ENCODE measurements around the gene CRTC1.
"Not testable (repeated sequence)": the region's sequence is repeated elsewhere in the genome, so short reads cannot be mapped to it uniquely, and the experiment has no call there.

CRTC1 gene

DNA sequence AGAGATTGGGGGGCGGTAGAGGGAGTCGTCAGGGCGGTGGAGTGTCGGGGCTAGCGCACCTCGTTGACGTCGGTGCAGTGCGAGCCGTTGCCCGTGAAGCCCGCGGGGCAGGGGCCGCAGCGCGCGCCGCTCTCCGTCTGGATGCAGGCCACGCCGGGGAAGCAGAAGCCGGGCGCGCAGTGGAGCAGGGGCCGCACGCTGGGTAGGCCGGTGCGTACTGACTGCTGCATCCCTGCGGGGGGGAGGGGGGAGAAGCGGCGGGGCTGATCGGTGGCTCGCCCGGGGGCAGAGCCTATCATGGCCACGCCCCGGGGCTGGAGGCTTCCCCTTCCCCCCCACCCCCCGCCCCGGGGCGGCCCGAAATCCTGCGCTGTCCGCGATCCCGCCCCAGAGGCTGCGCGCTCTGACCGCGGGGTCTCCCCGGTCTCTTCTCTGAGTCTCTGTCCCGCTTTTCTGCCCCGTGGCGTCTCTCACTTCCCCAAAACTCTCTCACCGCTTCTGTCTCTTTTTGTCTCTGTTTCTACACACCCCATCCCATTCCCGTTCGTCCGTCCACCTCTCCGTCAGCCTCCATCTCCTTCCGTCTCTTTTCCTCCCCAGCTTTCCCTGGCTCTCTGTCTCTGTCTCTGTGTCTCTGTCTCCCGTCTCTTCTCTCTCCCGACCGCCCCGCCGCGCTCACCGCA is 106.5 kb downstream of the CRTC1 start:
- DNase-seq, result no peak

DNA sequence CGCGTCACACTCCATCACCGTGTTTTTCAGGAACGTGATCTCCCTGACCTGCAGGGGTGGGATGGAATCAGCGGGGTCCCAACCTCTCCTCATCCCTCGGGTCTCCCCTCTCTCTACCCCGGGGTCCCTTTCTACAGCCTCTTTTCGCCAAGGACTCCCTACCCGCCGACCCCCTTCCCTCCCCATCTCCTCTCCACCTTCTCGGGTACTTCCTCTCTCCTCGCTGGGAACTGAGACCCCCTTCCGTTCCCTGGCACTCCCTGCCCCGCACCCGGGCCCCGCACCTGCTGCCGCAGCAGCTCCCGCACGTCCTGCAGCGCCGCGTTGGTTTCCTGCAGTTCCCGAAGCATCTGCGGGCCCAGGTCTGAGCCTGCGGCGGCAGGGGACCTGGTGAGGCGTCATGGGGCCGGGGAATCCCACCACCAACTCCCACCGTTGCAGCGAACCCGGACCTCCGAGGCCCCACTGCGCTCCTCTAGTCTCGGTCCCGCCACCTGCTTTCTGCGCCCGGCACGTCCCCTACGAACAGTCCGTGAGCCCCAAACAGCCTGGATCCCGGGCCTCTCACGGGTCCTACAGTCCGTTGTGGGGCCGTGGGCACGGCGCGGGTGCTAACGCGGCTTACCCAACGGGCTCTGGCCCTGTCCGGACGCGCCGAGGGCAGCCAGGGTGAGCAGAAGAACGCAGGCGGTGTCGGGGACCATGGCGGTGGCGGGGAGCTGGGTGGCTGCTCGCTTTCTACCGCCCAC is 107.3 kb downstream of the CRTC1 start, which contains the start of gene COMP:
TSS of gene COMP (minus strand) at position 740 of the 749 bp plus-strand sequence. CDS start at position 704, 36 bp downstream.
- DNase-seq, result no peak

DNA sequence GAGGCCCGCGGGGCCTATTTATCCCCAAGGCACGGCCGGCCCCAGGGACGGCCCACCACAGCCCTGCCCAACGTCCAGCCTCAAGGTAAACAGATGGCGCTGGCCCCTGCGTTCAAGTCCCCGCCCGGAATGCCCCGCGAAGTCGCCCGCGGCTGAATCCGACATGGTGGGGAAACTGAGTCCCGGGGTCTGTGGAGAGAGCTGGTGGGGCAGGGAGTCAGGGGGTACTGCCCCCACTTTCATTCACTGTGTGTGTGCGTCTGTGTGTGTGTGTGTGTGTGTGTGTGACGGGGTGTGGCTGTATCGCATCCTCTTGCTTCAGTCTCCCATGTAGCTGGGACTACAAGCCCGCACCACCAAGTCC is 107.8 kb downstream of the CRTC1 start:
- DNase-seq, result no peak

DNA sequence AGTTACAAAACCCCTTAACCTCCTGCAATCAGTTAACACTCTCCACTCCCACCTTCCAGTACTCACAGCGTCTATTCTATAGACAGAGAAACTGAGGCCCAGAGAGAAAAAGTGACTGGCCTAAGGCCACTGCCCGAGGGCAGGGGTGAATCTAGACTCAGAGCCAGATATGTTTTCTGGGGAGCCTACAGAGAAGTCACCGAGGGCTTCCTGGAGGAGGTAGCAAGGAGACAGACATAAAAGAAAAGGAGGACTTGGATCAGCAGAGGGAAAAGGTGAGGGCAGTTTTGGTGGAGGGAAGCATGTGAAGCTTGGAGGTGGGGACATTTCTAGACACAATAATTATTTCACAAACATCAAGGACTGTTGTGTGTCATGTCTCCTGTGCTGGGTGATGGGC is 109.2 kb downstream of the CRTC1 start:
- no peak for DNase-seq

DNA sequence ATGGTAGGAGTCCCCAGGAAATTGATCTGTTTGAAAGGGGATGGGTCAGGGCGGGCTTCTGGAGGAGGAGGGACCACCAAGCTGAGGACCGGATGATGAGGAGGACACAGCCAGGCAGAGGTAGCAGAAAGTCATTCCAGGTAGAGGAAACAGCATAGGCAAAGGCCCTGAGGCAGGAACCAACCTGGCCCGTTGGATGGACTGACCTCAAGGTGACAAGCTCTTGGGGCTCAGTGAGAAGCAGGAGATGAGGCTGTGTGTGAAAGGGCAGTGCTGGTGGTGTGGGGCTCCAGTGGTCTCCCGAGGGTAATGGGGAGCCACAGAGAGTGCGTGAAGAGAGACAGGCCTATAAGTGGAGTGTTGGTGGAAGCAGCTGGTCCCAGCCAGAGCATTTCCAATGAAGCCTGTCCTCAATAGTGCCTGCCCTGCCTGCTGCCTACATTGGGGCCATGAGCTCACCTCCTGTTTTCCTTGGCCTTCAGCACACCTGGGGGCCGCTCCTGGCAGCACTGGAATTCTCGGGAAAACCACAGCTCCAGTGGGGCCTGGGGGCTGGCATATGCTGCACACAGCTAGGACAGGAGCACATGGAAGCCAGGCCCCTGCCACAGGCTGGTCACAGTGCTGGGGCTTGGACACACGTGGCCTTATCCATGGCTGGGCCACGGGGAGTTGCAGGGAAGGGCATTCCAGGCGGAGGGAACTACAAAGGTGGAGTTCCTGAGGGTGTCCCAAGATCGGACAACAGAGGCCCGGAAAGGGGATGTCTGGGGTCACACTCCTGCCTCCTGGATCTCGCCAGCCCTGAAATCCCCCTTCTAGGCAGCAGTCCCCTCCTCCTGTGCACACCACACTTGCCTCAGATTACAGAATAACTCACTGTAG is 109.9 kb downstream of the CRTC1 start:
- DNase-seq, result no peak

DNA sequence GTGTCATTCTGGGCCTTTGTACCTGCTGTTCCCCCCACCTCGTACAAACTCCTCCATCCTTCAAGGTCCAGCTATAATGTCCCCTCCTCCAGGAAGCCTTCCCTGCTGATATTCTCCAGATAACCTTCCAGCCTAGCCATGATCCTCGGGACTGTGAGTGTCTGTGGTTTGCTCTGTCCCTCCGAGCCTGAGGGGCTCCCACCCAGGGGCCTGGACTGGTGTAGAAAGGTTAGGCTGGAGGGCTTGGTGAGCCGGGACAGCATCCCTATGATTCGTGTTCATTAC is 110.5 kb downstream of the CRTC1 start:
- DNase-seq, result no peak

DNA sequence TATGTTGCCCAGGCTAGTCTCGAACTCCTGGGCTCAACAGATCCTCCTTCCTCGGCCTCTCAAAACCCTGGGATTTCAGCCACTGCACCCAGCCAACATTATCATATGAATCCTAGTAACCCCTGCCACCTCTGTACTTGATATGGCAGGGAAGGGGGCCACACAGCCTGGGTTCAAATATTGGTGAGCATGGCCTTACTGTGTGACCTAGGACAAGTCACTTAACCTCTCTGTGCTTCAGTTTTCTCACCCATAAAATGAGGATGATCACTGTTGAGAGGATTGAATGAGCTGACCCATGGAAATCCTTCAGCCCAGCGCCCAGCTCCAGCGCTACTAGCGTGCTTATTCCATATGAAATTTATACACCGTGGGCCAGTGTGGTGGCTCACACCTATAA is 111.2 kb downstream of the CRTC1 start:
- DNase-seq, result no peak

DNA sequence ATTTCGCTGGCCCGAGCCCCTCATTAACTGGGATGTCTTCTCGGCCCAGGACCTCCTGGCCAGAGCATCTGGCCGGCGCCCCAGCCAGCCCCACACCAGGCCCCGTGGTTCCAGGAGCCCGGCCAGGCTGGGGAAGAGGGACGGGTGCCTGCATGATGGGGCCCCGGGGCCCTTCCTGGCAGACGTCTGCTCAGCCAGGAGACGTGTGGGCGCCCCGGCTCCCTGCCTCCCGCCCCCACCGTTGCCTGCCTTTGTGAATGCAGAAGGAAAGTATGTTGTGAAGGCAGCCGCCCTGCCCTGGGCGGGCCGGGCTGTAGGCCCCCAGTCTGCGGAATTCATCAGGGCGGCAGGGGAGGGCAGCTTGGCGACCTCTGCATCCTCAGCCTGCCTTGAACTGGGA is 112.1 kb downstream of the CRTC1 start:
- no peak for DNase-seq

DNA sequence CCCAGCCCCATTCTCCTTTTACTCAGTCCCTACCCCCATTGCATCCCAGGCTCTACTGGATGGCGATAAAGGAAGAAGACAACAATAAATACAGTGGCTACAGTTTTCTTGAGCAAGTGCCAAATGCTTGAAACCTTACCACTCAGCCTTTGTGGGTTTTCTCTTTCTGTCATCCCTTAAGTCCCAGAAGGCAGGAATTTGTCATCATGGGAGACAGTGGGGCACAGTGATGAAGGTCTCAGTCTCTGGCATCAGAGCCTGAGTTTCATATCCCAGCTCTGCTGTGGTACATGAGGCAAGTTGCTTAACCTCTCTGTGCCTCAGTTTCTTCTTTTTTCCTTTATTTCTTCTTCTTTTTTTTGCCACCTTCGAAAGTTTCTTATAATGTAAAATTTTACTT is 112.8 kb downstream of the CRTC1 start:
- DNase-seq, result no peak

DNA sequence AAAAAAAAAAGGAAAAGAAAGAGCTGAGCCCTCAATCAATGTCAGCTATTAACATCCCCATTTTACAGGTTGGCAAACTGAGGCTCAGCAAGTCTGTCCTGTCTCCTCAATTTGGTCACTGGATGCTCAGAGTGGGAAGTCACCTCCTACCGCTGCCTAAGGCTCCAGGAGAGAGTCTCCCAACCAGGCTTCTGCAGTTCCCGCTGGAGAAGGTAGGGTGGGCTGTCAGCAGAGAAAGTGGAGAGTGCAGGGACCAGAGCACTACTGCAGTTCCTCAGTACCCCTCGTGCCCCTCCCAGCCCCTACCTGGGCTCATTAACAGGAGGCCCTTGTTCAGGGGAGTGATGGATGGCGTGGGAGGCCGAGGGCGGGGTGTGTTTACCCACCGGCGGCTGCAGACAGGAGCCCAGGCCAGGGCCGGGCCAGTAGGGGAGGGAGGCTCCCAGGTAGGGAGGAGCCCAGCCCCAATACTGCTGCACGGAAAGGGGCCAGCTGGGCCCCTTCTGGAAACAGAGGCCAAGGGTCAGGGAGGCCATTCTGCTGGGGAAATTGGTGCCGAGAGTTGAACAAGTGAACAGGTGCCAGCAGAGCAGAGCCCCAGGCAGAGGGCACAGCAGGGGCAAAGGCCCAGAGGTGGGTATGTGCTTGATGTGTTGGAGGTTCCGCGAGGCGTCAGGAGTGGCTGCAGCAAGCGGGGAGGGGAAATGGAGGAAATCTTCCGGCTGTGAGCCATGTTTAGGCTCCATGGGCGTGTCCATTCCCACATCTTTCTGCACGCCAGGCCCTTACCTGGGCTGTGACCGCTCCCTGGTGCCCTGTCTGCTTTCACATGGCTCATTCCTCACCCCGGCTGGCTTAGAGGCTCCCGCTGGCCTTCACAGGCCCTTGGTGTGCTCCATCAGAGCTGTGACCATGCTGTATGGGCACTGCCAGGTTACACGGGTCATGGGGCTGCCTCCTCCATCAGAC is 115.2 kb downstream of the CRTC1 start:
- no peak for DNase-seq

DNA sequence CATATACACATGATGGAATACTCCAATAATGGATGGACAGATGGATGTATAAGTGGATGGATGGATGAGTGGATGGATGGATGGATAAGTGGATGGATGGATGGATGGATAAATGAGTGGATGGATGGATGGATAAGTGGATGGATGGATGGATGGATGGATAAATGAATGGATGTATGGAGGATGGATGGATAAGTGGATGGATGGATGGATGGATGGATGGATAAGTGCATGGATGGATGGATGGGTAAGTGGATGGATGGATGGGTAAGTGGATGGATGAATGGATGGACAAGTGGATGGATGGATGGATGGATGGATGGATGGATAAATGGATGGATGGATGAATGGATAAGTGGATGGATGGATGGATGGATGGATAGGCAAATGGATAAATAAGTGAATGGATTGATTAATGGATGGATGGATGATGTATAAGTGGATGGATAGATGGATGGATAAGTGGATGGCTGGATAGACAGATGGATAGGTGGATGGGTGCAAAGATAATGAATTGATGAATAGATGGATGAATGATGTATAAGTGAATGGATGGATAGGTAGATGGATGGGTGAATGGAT is 116.0 kb downstream of the CRTC1 start:
- no peak for DNase-seq

DNA sequence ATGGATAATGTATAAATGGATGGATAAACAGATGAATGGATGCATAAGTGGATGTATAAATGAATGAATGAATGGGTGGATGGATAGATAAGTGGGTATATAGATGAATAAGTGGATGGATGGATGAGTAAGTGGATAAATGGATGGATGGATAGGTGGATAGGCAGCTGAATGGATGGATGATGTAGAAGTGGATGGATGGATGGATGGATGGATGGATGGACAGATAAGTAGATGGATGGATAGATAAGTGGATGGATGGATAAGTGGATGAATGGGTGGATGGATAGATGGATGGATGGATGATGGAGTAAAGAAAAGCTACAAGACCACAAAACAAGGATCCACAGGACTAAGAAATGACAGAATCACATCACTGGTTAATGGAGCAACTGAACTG is 116.6 kb downstream of the CRTC1 start:
- no peak for DNase-seq

DNA sequence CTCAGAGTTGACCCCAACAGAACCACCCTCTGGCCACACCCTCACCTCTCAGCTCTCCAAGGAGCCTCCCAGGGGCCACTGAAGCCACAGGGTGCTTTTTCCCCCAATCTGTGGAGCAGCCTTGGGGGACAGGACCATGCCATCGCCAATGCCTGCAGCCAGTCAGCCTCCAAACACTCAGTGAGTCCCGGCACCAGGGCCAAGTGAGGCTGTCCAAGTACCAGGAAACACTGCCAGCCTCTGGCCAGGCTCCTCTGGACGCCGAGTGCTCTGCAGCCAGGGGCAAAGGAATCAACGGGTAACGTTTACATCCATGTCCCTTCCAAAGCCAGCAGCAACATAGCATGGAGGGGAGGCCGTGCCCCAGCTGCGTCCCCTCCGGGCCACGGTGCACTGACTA is 117.2 kb downstream of the CRTC1 start:
- no peak for DNase-seq

DNA sequence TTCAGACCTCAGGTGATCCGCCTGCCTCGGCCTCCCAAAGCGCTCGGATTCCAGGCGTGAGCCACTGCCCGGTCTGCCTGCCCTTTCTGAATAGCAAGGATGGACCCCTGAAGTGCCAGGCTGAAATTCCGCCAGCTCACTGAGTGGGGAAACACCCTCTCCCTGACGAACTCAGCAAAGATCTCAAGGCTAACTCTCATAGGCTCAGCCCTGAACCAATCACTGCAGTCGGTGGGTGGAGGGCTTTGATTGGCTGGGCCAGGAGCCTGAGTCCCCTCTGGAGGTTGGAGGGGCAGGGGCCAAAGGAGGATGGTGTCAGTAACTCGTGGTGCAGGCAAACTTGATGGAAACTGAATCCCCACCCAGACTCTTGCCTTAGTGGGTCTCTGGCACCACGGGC is 118.9 kb downstream of the CRTC1 start:
- no peak for DNase-seq

DNA sequence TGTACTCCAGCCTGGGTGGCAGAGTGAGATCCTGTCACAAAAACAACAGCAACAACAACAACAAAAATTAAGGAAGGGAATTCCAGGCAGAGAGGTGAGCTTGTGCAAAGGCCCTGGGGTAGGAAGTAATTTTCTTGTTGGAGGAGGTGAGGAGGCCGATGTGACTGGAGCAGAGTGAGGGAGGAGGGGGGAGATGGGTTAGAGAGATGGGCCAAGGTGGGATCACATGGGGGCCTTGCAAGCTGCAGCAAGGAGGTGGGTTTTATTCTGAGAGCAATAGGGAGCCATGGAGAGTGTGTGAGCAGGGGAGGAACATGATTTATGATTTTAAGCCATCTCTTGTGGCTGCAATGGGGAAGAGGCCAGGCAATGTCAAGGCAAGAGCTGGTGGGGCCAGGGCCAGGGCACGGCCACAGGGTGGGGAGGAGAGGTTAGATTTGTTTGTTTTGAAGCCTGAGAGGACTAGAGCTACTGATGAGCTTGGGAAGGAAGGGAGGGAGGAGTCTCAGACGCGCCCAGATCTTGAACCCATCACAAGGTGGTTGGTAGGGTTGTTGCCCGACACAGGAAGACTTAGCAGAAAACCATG is 120.2 kb downstream of the CRTC1 start:
- no peak for DNase-seq

DNA sequence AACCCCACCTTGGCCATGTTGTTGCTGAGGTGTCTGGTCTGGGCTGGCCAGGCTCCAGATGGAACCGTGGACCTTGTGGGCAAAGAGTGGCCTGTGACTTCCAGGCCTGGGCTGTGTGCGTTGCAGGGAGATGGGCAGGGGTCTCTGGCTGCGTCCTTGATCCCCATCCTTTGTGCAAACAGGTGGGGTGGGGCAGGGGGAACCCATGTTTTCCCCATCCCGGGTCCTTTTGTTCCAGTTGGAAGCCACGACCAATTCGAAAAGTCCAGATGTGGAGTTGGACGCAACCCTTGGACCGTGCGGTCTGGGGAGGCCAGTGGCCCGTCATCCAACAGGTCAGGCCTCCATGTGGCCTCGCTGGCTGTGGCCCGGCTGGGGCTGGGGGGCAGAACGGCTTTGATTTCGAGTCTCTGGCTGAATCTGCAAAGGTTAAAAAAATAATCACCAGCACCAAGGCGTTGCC is 120.7 kb downstream of the CRTC1 start:
- no peak for DNase-seq

DNA sequence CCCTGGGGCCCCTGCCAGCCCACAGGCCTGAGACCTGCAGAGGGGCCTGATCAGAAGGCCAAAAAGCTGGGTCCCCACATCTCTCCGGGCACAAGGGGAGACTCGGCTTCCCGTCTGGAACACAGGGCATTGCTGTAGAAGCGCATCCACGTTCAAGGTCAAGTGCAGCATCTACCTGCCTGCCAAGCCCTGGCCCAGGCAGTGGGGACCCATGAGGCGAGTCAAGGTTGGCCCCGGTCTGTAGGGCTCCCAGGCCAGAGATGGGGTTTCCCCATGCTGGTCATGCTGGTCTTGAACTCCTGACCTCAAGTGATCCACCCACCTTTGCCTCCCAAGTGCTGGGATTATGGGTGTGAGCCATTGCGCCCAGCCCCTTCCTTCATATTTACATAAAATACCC is 121.2 kb downstream of the CRTC1 start:
- no peak for DNase-seq

DNA sequence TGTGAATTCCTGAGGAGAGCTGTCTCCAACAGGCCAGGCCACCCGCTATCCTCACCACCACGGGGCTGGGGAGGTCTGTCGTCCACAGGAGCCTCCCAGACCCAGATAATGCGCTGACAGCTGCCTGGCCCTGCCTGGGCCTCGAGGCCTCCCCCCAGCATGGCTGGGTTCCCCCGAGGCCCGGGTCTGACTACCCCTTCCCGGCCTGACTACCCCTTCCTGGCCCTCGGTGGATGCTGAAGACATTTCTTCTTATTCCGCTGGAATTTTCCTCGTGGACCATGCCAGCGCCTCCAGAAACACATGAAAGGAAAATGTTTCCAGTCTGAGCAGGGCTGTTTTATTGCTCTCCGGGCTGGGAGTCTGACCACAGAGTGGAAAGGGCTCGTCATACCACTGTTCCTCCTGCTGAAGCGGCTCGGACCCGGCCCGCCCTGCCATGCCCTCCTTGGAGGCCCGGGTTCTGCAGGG is 124.4 kb downstream of the CRTC1 start:
- DNase-seq, result no peak

DNA sequence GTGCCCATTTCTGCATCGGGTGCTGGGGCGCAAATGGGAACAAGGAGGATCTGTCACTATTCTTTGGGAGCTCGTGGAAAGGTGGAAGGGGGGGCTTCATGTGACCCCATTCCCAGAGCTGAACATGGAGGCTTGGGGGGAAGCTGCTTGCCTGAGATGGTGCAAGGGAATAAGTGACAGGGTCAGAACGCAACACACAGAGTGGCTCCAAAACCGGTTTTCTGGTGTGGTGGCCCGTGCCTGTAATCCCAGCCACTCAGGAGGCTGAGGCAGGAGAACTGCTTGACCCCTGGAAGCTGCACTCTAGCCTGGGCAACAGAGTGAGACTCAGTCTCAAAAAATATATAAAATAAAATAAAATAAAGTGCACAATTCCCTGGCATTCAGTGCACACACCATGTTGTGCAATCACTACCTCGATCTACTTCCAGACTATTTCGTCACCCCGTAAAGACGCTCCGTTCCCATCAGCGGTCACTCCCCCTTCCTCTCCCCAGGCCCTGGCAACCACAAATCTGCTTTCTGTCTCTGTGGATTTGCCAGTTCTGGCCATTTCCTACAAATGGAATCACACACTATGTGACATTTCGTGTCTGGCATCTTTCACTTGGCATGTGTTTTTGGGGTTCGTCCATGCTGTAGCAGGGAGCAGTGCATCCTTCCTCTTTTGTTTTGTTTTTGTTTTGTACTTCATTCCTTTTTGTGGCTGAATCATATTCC is 125.8 kb downstream of the CRTC1 start:
- DNase-seq, result no peak

DNA sequence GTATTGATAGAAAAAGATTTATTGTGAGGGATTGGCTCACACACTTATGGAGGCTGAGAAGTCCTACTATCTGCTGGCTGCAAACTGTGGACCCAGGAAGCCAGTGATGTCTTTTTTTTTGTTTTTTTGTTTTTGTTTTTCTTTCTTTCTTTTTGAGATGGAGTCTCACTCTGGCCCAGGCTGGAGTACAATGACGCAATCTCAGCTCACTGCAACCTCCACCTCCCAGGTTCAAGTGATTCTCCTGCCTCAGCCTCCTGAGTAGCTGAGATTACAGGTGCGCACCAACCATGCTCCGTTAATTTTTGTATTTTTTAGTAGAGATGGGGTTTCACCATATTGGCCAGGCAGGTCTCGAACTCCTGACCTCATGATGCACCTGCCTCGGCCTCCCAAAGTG is 128.2 kb downstream of the CRTC1 start:
- DNase-seq, result not testable (repeated sequence)

DNA sequence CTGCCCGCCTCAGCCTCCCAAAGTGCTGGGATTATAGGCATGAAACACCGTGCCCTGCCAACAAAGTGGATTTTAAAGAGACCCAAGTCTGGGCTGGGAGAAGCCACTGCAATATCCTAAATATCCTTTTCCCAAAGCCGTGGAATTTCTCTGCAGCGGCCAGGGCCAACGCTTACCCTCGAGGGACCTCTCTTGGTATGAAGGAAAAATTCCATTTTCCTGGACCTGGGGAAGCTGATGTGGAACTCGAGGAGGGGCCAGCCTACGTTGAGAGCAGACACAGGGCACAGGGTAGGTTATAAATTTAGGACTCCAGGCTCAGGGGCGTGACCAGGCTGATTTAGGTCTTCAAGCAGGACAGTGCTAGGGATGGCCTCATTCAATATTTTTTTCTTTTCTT is 130.6 kb downstream of the CRTC1 start:
- no peak for DNase-seq

Data from NCI-H510A (cell line).